DND-41 (cell line): Measurements from ENCODE around the gene SYNE4.

Experiments
- ATAC-seq: fragments of 200-7000 bp; cut with Tn5 transposase; 3 replicates; pipeline ENCODE4 v1.9.1; 2021; ENCODE audit warnings: low read depth; ENCODE audit not compliant: insufficient read depth
- DNase-seq: peaks from one replicate; pipeline ENCODE4 v3.0.0-alpha.2; 2020
- H2AFZ ChIP-seq: 2 replicates; pipeline ENCODE4 v1.6.0; 2012; ENCODE audit warnings: low read depth, low read length
- H3K27ac ChIP-seq: 2 replicates; pipeline ENCODE4 v1.5.1; 2012; ENCODE audit warnings: low read length, inconsistent platforms
- H3K27me3 ChIP-seq: fragments of 200-600 bp; sonication (generic); 2 replicates; pipeline ENCODE4 v1.6.0; 2012; ENCODE audit warnings: low read length, mild to moderate bottlenecking, inconsistent platforms; ENCODE audit not compliant: insufficient read depth, poor library complexity
- H3K36me3 ChIP-seq: 2 replicates; pipeline ENCODE4 v1.5.1; 2012; ENCODE audit warnings: low read length, inconsistent platforms; ENCODE audit not compliant: insufficient read depth
- H3K4me1 ChIP-seq: 2 replicates; pipeline ENCODE4 v1.5.1; 2012; ENCODE audit warnings: mild to moderate bottlenecking, low read length; ENCODE audit not compliant: insufficient read depth
- H3K4me2 ChIP-seq: 2 replicates; pipeline ENCODE4 v1.6.0; 2012; ENCODE audit warnings: mild to moderate bottlenecking, moderate library complexity, low read length, inconsistent platforms; ENCODE audit not compliant: insufficient read depth
- H3K4me3 ChIP-seq, 2 experiments: fragments of 200-600 bp in 1 of 2; shearing (Covaris generic) in 1 of 2; 2 replicates each; pipeline ENCODE4 v1.5.1; 2012 to 2016; ENCODE audit warnings: inconsistent platforms in 2 of 2, low read length in 2 of 2, mild to moderate bottlenecking in 2 of 2, low read depth in 1 of 2, moderate library complexity in 1 of 2
- H3K79me2 ChIP-seq: 2 replicates; pipeline ENCODE4 v1.6.0; 2012; ENCODE audit warnings: low read length, inconsistent platforms; ENCODE audit not compliant: insufficient read depth
- H3K9ac ChIP-seq: 2 replicates; pipeline ENCODE4 v1.6.0; 2012; ENCODE audit warnings: low read depth, mild to moderate bottlenecking, inconsistent platforms, low read length, moderate library complexity
- H3K9me3 ChIP-seq: 2 replicates; pipeline ENCODE4 v1.5.1; 2012; ENCODE audit warnings: low read length, moderate library complexity, mild to moderate bottlenecking, inconsistent platforms; ENCODE audit not compliant: insufficient read depth, severe bottlenecking
- H4K20me1 ChIP-seq: 2 replicates; pipeline ENCODE4 v1.6.0; 2012; ENCODE audit warnings: low read length; ENCODE audit not compliant: insufficient read depth
- CTCF ChIP-seq: IDR thresholded peaks from 2 replicates; pipeline ENCODE4 v1.5.1; 2012; ENCODE audit warnings: borderline replicate concordance, low read length, moderate library complexity, mild to moderate bottlenecking; ENCODE audit not compliant: poor library complexity, severe bottlenecking; ENCODE audit errors: extremely low read depth
- EZH2 ChIP-seq: IDR thresholded peaks from 3 replicates; pipeline ENCODE4 v1.6.1; 2012; ENCODE audit warnings: borderline replicate concordance, low read depth, mild to moderate bottlenecking, moderate library complexity, low read length, inconsistent platforms; ENCODE audit not compliant: severe bottlenecking

The SYNE4 gene

GRCh38 chr19:36010402-36010801, 1.8 kb upstream of the SYNE4 start:
- Histone ChIP-seq H3K4me2 (no peak overlapping the region), H3K27ac (no peak overlapping the region), H4K20me1 (no peaks in the 10 kb centered on the region), H3K4me3 (no peak overlapping the region), H3K9me3 (no peaks in the 10 kb centered on the region), H3K79me2 (peaks cover 24% of the 10 kb centered on the region), H3K27me3 (no peaks in the 10 kb centered on the region), H2AFZ (no peak overlapping the region), H3K4me1 (peaks cover 23% of the 10 kb centered on the region), H3K9ac (no peak overlapping the region), H3K36me3 (no peaks in the 10 kb centered on the region)
- TF ChIP-seq CTCF = no peak
- no peak for TF ChIP-seq EZH2
- DNase-seq (no peak), ATAC-seq (no peak)

- Histone ChIP-seq H3K36me3 (no peaks in the 10 kb centered on the region), H3K9ac (no peak overlapping the region), H3K9me3 (no peaks in the 10 kb centered on the region), H3K79me2 (peaks cover 18% of the 10 kb centered on the region), H3K27ac (no peak overlapping the region), H3K27me3 (no peaks in the 10 kb centered on the region), H3K4me2 (no peak overlapping the region), H3K4me3 (no peak overlapping the region), H4K20me1 (no peaks in the 10 kb centered on the region), H2AFZ (no peak overlapping the region), H3K4me1 (peaks cover 17% of the 10 kb centered on the region)
- ATAC-seq = no peak
- no peak for DNase-seq
- no peak for TF ChIP-seq CTCF
- no peak for TF ChIP-seq EZH2
These were observed 1.2 kb upstream of the SYNE4 start for GRCh38 chr19:36009633-36010379.

- no peak for DNase-seq
- Histone ChIP-seq H3K9ac (no peak overlapping the region), H3K4me2 (no peak overlapping the region), H2AFZ (no peak overlapping the region), H3K27me3 (no peaks in the 10 kb centered on the region), H3K27ac (no peak overlapping the region), H3K36me3 (no peaks in the 10 kb centered on the region), H3K9me3 (no peaks in the 10 kb centered on the region), H3K4me3 (no peak overlapping the region), H3K4me1 (peaks cover 14% of the 10 kb centered on the region), H4K20me1 (no peaks in the 10 kb centered on the region), H3K79me2 (peaks cover 13% of the 10 kb centered on the region)
- no peak for ATAC-seq
- TF ChIP-seq EZH2 (no peak), CTCF (no peak)
These were observed 607 bp upstream of the SYNE4 start for GRCh38 chr19:36009220-36009619.
